GM19324 (cell line): ENCODE results near the gene NNMT.

Experiments used
- ATAC-seq: cut with Tn5 transposase; IDR thresholded peaks from one replicate; pipeline ENCODE4 v1.9.1; 2021; ENCODE audit warnings: mild to moderate bottlenecking, moderate library complexity; ENCODE audit not compliant: unreplicated experiment, low FRiP score

Gene NNMT

DNA sequence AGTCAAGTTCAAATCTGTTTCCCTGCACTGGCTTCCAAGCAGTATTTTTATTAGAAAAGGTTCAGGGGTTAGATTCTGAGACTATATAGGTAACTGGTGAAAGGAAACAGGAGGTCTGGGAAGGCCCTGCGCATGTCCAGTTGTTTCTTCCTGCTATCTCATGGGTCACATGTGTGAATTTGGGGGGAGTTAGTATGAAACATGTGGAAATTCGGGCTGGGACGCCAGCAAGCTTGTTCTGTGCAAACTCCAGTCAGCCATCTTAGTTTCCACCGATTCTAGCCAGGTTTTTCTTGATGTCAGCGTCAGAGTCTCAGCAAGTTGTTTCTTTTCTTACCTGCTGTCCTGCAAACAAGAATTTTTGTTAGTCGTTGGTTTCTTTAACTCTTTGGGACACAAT lies 46.8 kb downstream of the NNMT start:
- no peak for ATAC-seq

DNA sequence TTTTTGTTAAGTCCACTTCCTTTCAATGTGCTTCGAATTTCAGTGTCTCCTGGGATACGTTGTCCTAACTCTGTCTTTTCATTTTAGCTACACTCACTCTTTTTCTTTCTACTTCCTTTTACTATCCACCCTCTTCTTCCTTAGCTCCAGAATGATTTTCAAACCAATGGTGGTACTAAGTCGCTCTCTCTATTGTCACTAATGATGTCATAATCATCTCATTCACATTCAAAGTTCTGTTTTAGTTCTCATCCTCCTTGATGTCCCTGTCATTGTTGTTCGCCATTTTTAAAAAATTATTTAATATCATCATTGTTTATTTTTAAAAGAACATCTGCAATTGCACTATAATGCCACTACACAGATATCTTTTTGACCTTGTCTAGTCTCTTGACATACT lies 47.3 kb downstream of the NNMT start:
- no peak for ATAC-seq

DNA sequence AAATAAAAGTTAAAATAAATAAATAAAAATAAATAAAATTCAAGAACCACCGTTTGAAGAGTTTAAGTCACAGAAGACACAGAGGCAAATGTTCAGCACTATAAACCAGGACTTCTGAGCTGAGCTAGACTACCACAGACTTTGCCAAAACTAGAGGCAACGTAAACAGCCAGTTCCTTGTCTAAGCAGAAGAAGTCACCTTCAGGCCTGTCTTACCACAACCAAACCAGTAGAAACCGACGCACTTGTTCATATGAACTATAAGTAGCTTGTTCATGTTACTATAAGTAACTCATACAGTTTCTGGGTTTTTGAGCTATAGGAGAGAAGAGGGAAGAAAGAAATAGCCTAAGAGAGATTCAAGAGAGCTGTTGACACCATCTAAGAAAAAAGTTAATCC lies 48.3 kb downstream of the NNMT start:
- no peak for ATAC-seq

DNA sequence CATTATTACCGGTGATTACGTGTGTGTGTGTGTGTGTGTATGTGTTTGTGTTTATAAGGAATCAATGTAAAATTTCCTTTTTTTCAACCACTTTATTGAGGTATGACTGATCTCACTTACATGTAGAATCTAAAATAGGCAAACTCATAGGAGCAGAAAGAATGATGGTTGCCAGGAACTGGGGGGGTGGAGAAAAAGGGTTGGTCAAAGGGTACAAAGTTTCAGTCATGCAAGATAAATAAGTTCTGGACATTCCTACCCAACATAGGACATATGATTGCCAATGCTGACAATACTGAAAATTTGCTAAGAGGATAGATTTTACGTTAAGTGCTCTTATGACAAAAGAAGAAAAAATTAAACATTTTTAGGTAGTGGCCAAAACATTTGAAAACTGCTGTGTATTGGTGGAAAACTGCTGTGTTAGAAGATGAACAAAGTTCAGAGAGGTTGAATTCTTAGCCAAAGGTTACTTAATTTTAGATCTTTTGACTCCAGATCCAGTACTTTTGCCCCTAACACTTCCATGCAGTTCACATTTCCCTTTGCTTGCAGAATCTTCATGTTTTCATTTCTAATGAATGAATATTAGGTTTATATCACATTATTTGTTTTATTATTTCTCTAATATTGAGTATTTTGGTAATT lies 49.5 kb downstream of the NNMT start:
- ATAC-seq: no peak

- ATAC-seq: no peak
These were observed 50.5 kb downstream of the NNMT start for GRCh38 chr11:114346709-114347141.

- ATAC-seq: no peak
These were observed 52.3 kb downstream of the NNMT start for GRCh38 chr11:114348200-114349191.

GRCh38 chr11:114350022-114350421 lies 53.8 kb downstream of the NNMT start:
- no peak for ATAC-seq

- no peak for ATAC-seq
These were observed 57.2 kb downstream of the NNMT start for GRCh38 chr11:114353443-114353842.

- no peak for ATAC-seq
These were observed 57.9 kb downstream of the NNMT start for GRCh38 chr11:114354076-114354475.

GRCh38 chr11:114358716-114359115 lies 62.5 kb downstream of the NNMT start:
- no peak for ATAC-seq

DNA sequence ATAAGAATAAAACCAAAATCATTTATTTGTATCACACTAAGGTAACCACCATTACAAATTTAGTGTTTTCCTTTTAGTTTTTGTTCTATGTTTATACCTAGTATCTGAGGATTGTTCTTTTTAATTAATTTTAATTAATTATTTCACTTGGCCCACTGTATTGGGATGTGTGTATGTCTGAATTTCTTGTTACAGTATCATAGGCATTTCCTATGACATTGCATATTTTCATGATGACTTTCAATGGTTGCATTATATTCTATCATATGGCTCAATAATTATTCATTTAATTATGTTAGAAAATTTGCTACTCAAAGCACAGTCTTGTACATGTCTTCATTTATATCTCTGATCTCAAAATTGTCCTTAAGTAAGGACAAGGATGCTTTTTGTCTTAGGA lies 63.1 kb downstream of the NNMT start:
- no peak for ATAC-seq

DNA sequence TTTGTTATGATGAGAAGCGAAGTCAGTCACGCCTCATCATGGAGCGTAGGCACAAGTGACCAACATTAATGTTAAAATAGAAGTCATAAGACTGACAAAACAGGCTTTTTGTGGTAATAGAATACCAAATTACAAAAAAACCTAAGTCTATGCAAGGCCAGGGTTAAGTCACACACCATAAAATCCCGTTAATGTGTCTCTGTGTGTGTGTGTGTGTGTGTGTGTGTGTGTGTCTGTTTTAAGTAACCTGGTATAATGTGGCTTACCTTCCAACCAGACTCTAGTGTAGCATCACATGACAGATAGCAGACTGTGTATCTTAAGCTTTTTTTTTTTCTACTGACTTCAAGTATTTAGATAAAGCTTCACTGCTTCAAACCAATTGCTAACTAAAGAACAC lies 66.1 kb downstream of the NNMT start:
- no peak for ATAC-seq

DNA sequence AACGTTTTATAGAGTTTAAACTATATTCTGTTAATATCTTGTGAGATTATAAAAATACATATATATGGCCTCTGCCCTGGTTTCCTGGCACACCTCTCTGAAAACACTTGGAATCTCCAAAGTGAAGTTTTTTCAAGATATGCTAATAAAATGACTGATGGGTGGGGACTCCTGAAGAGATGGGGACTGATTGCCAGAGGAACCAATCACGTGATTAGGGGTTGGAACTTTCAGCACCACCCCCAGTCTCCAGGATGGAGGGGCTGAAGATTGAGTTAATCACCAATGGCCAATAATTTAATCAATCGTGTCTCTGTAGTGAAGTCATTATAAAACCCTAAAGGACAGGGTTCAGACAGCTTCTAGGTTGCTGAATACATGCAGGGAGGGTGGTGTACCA lies 66.8 kb downstream of the NNMT start:
- no peak for ATAC-seq
